ENCODE results near the gene CEP170B.
"Not testable (repeated sequence)": the region's sequence is repeated elsewhere in the genome, so short reads cannot be mapped to it uniquely, and the experiment has no call there.

The CEP170B gene

DNA sequence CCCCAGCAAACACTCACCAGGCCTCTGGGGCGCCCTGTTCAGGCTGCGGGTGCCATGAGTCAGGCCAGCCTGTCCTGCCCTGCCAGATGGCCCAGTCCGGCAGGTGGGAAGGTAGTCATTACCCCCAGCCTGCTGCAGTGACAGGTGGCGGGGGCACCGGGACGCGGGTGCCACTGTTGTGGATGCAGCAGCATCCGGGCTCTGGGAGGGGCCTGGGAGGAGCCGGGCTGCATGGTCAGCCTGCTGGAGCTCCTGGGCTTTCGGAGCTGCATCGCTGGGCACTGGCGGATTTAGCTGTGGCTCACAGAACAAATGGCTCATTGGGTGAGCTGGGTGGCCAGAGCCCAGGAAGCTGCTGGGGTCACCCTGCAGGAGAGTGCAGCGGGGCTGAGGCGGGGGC, 13.5 kb downstream of the CEP170B start:
- no peak for DNase-seq (ENCODE audit: low read depth in 2 of 2)

DNA sequence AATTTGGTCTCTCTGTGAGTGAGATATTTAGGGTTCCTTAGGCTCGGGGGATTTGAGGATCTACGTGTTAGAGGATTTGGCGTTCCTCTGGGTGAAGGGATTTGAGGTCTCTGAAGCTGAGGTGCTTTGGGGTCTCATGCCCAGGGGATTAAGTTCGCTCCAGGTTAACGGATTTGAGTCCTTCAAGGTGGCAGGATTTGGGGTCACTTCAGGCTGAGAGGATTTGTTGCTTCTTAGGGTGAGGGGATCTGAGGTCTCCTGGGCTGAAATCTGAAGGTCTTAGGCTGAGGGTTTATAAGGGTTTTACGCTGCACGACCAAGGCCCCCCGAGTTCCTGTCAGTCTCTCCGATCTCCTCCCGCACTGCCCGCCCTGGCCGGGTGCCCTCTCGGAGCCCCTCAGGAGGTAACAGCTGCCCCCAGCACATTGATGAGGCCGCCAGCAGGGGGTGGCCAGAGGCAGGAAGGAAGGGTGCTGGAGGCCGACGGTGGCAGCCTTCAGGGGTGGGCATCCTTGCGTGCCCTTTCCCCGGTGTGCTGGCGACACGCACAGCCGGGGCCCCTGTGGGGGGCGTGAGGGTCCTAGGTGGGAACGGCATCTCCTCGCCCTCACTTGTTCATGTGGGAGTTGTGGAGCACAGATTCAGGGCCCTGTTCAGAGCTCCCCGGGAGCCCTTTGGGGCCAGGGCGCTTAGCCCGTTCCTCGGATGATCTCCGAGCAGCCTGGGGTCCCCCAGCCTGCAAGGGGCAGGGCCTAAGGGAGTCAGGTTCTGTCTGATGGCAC, 14.3 kb downstream of the CEP170B start:
- no peak for DNase-seq (ENCODE audit: low read depth in 2 of 2)

DNA sequence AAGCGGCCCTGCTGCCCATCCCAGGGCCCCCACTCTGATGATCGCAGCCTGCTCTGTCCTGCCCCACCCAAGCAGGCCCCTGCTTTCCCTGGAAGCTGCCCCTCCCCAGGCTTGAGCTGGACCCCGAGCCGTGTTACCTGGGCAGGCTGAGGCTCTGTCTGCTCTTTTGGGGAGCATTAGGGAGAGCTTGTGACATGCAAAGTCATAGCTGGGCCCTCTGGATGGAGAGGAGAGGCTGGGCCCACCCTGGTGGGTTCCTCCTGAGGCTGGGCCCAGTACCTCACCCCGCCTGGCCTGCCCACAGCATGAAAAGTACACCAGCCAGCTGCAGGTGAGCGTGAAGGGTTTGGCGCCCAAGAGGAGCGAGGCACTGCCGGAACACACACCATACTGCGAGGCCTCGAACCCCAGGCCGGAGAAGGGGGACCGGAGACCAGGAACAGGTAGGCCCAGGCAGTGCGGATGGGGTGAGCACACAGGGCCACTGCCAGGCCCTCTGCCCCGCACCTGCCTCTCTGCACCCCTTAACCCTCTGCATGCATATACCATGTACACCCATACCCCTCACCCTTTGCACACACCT, 15.0 kb downstream of the CEP170B start:
- DNase-seq (ENCODE audit: low read depth in 2 of 2): no peak

DNA sequence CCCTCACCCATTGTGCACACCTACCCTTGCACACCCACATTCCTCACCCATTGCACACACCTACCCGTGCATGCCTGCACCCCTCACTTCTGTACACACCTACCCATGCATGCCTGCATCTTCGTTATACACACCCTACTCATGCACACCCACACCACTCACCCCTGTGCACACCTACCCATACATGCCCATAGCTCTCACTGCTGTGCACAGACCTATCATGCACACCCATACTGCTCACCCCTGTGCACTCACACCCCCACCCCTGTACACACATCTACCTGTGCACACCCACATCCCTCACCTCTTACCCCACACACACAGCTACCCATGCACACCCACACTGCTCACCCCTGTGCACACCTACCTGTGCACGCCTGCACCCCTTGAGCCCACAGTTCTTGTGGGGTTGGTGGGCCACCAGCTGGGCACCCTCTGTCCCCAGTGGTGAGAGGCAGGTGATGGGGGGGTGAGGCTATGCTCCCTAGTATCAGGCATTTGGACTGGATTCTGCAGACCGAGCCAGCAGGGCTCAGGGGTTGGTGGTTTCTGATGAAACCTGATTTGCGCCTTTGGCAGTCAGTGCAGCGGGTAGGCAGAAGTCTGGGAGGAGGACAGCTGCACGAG, 15.6 kb downstream of the CEP170B start:
- no peak for DNase-seq (ENCODE audit: low read depth in 2 of 2)

DNA sequence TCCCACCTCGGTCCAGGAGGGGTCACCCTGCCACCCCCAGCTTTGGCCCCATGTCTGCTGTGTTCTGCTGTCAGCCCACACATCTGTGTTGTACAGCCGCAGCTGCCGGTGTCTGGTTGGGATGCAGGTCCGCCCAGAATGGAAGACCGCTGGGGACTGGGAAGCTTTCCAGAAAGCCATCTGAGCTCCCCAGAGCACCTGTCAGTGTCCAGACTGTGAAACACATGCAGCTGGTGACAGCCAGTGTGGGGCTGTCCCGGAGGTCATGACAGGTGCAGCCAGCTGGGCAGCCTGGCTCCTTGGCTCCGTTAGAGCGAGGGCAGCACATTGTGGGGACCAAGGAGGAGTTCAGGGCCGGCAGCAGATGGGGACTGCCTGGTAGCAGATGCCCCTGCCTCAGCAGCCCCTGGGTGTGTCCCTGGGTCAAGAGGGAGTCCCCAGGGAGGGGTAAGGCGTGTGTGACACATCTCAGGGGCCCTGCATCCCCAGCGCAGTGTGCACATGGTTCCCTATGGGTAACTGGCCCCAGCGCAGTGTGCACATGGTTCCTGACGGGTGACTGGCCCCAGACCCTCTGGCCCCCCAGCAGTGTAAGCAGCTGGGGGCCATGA, 16.4 kb downstream of the CEP170B start:
- no peak for DNase-seq (ENCODE audit: low read depth in 2 of 2)

DNA sequence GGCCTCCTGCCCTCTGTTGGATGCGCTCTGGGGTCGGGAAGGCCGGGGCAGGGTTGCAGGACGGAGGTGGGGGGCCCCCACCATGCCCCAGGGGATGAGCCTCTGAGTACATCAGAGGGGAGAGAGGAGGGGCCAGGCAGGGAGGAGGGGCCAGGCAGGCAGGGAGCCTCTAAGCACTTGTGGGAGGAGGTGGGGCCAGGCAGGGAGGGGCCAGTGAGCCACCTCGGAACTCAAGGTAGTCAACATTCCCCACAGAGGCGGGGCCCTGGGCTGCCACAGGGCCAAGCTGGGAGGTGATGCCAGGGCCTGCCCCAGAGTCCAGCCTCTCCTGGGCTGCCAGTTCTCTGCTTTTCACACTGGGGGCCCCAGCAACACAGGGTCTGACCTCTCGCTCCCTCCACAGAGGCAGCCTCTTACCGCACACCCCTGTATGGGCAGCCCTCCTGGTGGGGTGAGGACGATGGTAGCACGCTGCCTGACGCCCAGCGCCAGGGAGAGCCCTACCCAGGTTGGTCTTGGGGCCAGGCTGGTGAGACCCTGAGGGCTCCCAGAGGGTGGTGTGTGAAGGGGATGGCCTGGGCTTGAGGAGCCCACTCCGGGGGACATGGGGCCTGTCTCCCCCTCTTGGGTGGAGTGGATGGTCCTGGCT, 17.4 kb downstream of the CEP170B start:
- no peak for DNase-seq (ENCODE audit: low read depth in 2 of 2)

DNA sequence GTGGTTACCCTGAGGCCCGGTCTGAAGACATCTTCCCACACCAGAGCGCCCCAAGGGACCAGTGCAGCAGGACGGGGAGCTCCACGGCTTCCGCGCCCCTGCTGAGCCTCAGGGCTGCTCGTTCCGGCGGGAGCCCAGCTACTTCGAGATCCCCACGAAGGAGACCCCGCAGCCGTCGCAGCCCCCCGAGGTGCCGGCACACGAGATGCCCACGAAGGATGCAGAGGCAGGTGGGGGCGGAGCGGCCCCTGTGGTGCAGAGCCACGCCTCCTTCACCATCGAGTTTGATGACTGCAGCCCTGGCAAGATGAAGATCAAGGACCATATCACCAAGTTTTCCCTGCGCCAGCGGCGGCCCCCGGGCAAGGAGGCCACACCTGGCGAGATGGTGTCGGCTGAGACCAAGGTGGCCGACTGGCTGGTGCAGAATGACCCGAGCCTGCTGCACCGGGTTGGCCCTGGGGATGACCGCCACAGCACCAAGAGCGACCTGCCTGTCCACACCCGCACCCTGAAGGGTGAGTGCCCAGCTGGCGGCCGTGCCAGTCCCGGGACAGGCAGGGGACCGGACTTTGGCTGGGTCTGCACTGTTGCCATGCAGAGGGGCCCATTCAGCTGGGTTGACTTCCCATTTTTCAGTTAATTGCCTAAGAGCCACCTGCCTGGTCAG, 18.1 kb downstream of the CEP170B start:
- DNase-seq (ENCODE audit: low read depth in 2 of 2): no peak

DNA sequence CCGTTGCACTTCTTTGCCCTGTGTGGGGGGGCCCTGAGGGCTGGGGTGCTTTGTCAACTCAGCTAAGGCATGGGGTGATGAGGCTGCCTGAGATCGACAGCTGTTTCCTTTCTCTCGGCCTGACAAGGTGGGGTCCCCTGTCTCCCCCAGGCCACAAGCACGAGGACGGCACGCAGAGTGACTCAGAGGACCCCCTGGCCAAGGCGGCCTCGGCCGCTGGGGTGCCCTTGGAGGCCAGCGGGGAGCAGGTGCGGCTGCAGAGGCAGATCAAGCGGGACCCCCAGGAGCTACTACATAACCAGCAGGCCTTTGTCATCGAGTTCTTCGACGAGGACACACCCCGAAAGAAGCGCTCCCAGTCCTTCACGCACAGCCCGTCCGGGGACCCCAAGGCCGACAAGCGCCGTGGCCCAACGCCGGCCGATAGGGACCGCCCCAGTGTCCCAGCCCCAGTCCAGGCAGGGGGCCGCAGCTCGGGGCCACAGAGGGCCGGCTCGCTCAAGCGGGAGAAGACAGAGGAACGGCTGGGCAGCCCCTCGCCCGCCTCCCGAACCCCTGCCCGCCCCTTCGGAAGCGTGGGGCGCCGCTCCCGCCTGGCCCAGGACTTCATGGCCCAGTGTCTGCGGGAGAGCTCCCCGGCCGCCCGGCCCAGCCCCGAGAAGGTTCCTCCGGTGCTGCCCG, 18.8 kb downstream of the CEP170B start:
- no peak for DNase-seq (ENCODE audit: low read depth in 2 of 2)

DNA sequence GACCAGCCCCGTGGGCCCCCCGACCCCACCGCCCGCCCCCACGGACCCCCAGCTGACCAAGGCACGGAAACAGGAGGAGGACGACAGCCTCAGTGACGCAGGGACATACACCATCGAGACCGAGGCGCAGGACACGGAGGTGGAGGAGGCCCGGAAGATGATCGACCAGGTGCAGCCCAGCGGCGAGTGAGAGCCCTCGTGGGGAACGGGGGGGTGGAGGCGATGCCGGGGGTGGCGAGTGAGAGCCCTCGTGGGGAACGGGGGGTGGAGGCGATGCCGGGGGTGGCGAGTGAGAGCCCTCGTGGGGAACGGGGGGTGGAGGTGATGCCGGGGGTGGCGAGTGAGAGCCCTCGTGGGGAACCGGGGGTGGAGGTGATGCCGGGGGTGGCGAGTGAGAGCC, 19.3 kb downstream of the CEP170B start:
- not testable (repeated sequence) for DNase-seq (ENCODE audit: low read depth in 2 of 2)

DNA sequence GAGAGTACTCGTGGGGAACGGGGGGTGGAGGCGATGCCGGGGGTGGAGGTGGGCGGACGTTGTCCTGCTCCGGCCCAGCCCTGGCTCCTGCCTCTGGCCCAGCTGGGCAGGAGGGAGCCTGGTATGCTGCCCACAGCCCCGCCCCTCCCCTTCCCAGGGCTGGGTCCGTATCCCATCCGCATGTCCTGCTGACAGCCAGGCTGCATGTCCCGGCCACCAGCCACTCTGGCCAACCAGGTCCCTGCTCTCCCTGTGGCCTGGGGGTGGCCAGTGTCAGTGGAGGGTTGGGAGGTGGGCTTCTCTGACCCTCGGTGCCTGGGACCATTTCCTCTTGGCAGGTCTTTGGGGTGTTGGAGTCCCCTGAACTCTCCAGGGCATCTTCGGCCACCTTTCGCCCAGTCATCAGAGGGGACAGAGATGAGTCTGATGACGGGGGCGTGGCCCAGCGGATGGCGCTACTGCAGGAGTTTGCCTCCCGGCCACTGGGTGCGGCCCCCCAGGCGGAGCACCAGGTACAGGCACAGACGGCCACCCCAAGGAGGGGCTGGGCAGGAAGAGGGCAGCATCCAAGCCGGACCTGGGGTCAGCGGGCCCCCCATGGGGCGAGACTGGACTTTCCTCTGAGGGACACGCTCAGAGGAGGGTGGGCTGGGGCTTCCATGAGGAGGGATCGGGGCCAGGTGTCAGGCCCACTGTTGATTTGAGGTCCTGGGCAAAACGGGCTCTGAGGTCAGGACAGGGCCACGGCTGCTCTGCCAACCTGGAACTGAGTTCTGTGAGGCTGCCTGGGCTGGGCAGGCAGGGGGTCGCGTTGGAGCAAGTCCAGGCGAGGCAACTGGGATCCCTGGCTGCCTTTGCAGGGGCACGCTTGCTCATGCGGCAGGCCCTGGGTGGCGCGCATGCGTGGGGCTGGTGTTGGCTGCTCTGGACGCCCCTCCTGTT, 20.2 kb downstream of the CEP170B start:
- DNase-seq (ENCODE audit: low read depth in 2 of 2): no peak

DNA sequence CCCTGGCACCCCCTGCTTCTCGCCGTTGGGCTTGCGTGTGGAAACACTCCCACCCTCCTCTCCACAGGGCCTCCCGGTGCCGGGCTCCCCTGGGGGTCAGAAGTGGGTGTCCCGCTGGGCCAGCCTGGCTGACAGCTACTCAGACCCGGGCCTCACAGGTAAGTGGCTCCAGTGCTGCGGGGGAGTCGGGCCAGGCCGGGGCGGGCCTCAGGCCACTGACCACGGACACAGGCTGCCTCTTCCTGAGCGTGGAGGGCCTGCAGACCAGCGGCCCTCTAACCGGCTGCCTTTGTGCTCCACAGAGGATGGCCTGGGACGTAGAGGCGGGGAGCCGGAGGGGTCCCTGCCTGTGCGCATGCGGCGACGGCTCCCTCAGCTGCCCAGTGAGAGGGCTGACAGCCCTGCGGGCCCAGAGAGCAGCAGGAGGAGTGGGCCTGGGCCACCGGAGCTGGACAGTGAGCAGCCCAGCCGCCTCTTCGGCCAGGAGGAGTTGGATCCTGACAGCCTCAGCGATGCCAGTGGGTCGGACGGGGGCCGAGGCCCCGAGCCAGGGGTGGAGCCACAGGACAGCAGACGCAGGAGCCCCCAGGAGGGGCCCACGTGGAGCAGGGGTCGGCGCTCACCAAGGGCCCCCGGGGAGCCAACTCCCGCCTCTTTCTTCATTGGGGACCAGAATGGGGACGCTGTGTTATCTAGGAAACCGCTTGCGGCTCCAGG, 21.1 kb downstream of the CEP170B start:
- no peak for DNase-seq (ENCODE audit: low read depth in 2 of 2)

DNA sequence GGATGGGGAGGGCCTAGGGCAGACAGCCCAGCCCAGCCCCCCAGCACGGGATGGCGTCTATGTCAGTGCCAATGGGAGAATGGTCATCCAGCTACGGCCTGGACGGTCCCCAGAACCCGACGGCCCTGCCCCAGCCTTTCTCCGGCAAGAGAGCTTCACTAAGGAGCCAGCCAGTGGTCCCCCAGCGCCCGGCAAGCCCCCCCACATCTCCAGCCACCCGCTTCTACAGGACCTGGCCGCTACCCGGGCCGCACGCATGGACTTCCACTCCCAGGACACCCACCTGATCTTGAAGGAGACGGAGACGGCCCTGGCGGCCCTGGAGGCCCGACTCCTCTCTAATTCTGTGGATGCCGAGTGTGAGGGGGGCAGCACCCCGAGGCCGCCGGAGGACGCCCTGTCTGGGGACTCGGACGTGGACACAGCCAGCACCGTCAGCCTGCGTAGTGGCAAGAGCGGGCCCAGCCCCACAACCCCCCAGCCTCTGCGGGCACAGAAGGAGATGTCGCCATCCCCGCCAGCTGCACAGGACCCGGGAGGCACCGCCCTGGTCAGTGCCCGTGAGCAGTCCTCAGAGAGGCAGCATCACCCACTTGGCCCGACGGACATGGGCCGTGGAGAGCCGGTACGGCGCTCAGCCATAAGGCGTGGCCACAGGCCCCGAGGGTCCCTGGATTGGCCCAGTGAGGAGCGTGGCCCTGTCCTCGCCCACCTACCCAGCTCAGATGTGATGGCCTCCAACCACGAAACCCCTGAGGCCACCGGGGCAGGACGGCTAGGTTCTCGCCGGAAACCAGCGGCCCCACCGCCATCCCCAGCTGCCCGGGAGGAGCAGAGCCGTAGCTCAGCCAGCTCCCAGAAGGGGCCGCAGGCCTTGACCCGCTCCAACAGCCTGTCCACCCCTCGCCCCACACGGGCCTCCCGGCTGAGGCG, 21.9 kb downstream of the CEP170B start:
- no peak for DNase-seq (ENCODE audit: low read depth in 2 of 2)

DNA sequence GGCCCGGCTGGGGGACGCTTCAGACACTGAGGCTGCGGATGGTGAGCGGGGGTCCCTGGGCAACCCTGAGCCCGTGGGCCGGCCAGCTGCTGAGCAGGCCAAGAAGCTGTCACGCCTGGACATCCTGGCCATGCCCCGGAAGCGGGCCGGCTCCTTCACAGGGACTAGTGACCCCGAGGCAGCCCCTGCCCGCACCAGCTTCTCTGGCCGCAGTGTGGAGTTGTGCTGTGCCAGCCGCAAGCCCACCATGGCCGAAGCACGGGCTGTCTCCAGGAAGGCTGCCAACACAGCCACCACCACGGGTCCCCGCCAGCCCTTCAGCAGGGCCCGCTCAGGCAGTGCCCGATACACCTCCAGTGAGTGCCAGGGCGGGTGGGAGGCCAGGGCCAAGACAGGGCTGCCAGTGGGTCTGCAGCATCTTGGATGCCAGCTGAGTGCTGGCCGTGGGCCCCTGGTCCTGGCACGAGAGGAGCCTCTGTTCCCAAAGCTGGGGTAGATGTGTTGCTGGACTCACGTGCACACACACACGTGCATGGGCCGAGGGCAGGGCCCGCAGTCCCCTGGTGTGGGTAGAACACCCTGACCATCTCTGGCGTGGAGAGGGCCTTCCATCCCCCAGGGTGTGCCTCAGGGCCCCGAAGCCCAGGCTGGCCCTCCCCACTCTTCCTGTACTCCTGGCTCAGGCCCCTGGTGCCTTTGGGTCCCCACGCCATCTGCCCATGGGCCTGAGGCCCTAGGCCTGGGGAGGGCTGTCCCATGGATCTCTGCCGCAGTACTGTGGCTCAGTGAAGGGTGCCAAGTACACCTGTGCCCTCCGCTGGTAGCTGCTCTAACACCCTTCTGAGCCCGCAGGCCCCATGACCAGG, 22.8 kb downstream of the CEP170B start:
- DNase-seq (ENCODE audit: low read depth in 2 of 2): no peak

DNA sequence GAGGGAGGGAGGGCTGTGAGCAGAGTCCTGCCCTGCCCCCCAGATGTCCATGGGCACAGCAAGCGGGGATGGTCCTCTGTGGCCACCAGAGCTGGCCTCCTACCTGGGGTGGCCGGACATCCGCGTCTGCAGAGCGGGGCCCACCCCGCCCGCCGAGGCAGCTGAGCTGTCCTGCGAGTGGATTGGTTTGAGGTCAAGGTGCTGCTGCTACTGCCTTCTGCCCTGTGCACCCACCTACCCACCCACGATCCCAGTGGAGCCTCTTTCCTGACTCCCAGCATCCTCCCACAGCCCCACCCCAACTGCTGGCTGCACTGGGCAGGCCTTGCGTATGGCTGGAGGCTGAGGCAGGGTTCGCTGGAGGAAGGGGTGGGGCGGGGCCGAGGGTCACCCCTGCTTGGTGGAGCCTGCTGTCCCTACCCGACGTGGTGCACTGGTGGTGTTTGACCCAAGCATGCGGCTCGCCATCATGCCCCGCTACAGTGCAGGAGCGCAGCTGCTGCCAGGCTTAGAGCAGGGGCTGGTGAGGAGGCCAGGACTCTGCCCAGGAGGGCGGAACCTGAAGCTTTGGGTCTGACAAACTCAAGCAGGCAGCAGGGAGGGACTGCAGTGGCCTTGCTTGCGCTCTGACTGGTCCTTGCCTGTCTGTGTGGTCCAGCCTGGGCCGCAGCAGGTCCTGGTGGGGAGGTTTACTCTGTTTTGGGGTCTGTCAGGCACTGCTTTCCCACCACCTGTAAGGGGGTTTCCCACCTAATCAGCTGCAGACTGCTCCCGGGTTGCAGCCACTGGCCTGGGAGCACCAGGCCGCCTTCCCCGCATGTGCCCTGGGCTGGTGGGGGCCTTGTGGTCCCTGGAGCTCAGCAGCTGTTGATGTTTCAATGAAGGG, 23.7 kb downstream of the CEP170B start:
- no peak for DNase-seq (ENCODE audit: low read depth in 2 of 2)

DNA sequence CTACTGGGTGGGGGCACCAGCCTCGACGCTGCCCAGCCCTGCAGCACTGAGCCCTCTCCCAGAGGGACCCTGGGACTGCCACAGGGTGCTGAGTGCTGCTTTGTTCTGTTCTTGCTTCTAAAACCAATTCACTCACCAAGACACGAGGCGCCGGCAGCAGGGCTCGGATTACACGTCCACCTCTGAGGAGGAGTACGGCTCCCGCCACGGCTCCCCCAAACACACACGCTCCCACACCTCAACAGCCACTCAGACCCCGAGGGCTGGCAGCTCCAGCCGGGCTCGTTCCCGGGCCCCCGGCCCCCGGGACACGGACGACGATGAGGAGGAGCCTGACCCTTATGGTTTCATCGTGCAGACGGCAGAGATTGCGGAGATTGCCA, 24.3 kb downstream of the CEP170B start:
- no peak for DNase-seq (ENCODE audit: low read depth in 2 of 2)

DNA sequence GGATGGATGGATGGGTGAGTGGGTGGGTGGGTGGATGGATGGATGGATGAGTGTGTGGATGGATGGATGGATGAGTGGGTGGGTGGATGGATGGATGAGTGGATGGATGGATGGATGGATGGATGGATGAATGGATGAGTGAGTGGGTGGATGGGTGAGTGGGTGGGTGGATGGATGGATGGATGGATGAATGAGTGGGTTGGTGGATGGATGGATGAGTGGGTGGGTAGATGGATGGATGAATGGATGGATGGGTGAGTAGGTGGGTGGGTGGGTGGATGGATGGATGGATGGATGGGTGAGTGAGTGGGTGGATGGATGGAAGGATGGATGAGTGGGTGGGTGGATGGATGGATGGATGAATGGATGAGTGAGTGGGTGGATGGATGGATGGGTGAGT, 25.2 kb downstream of the CEP170B start:
- DNase-seq (ENCODE audit: low read depth in 2 of 2): not testable (repeated sequence)
